PC-3 (cell line): ENCODE results near the gene AHCYL1. TPM values are rescaled to one million over a fixed set of nuclear protein-coding genes. Genes with fewer than 3 reads are reported as not detected.

Experiments used
- ATAC-seq: fragments of 200-7000 bp; cut with Tn5 transposase; 2 replicates; pipeline ENCODE4 v1.9.1; 2020; ENCODE audit warnings: mild to moderate bottlenecking, moderate library complexity
- BruUV-seq: library from RNA; stranded (reverse); fragments of 400-500 nt; replicated peaks from 2 replicates; lab custom pipeline; 2021; lab: Mats Ljungman, UMichigan
- CTCF ChIA-PET: fragments of 300-600 bp; sonication (Branson Sonifier 250); formaldehyde crosslinking; loops from one replicate; lab custom pipeline; 2022; ENCODE audit warnings: antibody characterized with exemption; lab: Charles Lee
- POLR2A ChIA-PET: fragments of 300-600 bp; sonication (Branson Sonifier 250); formaldehyde crosslinking; loops from one replicate; lab custom pipeline; 2022; ENCODE audit warnings: antibody characterized with exemption; ENCODE audit not compliant: unreplicated experiment; lab: Charles Lee
- DNase-seq: peaks from one replicate; pipeline ENCODE4 v3.0.0-alpha.2; 2015
- H2AFZ ChIP-seq: fragments of 300-600 bp; sonication (generic); 2 replicates; pipeline ENCODE4 v1.6.0; 2016; ENCODE audit warnings: antibody characterized with exemption, low read length
- H3F3A ChIP-seq: fragments of 300-600 bp; sonication (generic); one replicate; pipeline ENCODE4 v1.6.0; 2017; ENCODE audit warnings: antibody characterized with exemption, low read length, control low read depth, mild to moderate bottlenecking; ENCODE audit not compliant: unreplicated experiment
- H3K27ac ChIP-seq: fragments of 300-600 bp; sonication (generic); 2 replicates; pipeline ENCODE4 v1.5.1; 2016; ENCODE audit warnings: mild to moderate bottlenecking, low read length
- H3K27me3 ChIP-seq: fragments of 300-600 bp; sonication (generic); 2 replicates; pipeline ENCODE4 v1.6.1; 2016; ENCODE audit warnings: low read length, mixed read lengths
- H3K36me3 ChIP-seq: fragments of 300-600 bp; sonication (generic); 2 replicates; pipeline ENCODE4 v1.6.1; 2016; ENCODE audit warnings: low read depth, mixed run types, low read length, mixed read lengths
- H3K4me1 ChIP-seq: fragments of 300-600 bp; sonication (generic); 2 replicates; pipeline ENCODE4 v1.5.1; 2016; ENCODE audit warnings: low read length; ENCODE audit not compliant: insufficient read depth
- H3K4me2 ChIP-seq: fragments of 300-600 bp; sonication (generic); 2 replicates; pipeline ENCODE4 v1.6.0; 2016; ENCODE audit warnings: low read length
- H3K4me3 ChIP-seq: fragments of 300-600 bp; sonication (generic); 2 replicates; pipeline ENCODE4 v1.5.1; 2016; ENCODE audit warnings: mild to moderate bottlenecking, low read length, mixed read lengths
- H3K79me2 ChIP-seq: fragments of 300-600 bp; sonication (generic); 2 replicates; pipeline ENCODE4 v1.6.1; 2017; ENCODE audit warnings: low read length, mixed read lengths
- H3K9ac ChIP-seq: fragments of 300-600 bp; sonication (generic); 2 replicates; pipeline ENCODE4 v1.6.0; 2016; ENCODE audit warnings: mild to moderate bottlenecking, low read length
- H3K9me2 ChIP-seq: fragments of 300-600 bp; sonication (generic); replicated peaks from 2 replicates; pipeline ENCODE4 v1.6.1; 2016; ENCODE audit warnings: mixed run types, low read length, mixed read lengths
- H3K9me3 ChIP-seq: fragments of 300-600 bp; sonication (generic); 2 replicates; pipeline ENCODE4 v1.6.1; 2016; ENCODE audit warnings: low read length, mixed read lengths
- H4K20me1 ChIP-seq: fragments of 300-600 bp; sonication (generic); 2 replicates; pipeline ENCODE4 v1.6.1; 2016; ENCODE audit warnings: low read length, mixed read lengths
- CTCF ChIP-seq: fragments of 300-600 bp; sonication (generic); conservative IDR thresholded peaks from 2 replicates; pipeline ENCODE4 v1.5.1; 2017; ENCODE audit warnings: antibody characterized with exemption, low read depth, mild to moderate bottlenecking, low read length
- EZH2 ChIP-seq: fragments of 300-600 bp; sonication (generic); IDR thresholded peaks from one replicate; pipeline ENCODE4 v1.6.1; 2017; ENCODE audit warnings: antibody characterized with exemption, mild to moderate bottlenecking, low read length; ENCODE audit not compliant: unreplicated experiment
- EZH2phosphoT487 ChIP-seq: fragments of 300-600 bp; sonication (generic); IDR thresholded peaks from 2 replicates; pipeline ENCODE4 v1.6.1; 2018; ENCODE audit warnings: mild to moderate bottlenecking, antibody characterized with exemption, low read length, borderline replicate concordance
- intact Hi-C: fragments of 100-400 bp; cut with micrococcal nuclease; formaldehyde crosslinking; loops from 2 replicates; pipeline ENCODE4 v1.9.0; 2023
- total RNA-seq: library from RNA; depleted of rRNA; stranded (reverse); fragments of >200 nt; gene quantifications from 2 replicates; pipeline ENCODE4 v1.2.3, GENCODE V29; 2014

AHCYL1 gene
- total RNA-seq, 1 experiment from 2014 or later, result 35.8 TPM

- intact Hi-C loops, result no loop called here
- peak overlapping the region; percentile 28; the same call in 1 of the 2 replicates for H3K27ac ChIP-seq
Observed at GRCh38 chr1:109978761-109979488, 5.6 kb upstream of the AHCYL1 start.

GRCh38 chr1:109979489-109980091 is 5.0 kb upstream of the AHCYL1 start:
- peak; percentile 57 for DNase-seq
- H3F3A ChIP-seq, result no peaks in the 10 kb centered on the region
- H4K20me1 ChIP-seq, result no peaks in the 10 kb centered on the region
- H3K9ac ChIP-seq, result no peak overlapping the region
- BruUV-seq, result no TSS peak
- H3K36me3 ChIP-seq, result no peaks in the 10 kb centered on the region
- ATAC-seq, result 0 out of 2 replicates have a peak, but pooled peaks have one; percentile 10
- intact Hi-C loops, result loop anchor here (2.0 to 5.0 kb wide), 4 partner anchors 19 to 432 kb away; partner anchors contain the start of genes CSF1 and GNAI3
- TF ChIP-seq EZH2phosphoT487, result no peak
- TF ChIP-seq EZH2, result no peak
- no peak for TF ChIP-seq CTCF
- 0 out of 2 replicates have a peak overlapping the region, but pooled peaks have one; percentile 24 for H2AFZ ChIP-seq
- no peaks in the 10 kb centered on the region for H3K79me2 ChIP-seq
- H3K27ac ChIP-seq, result peak overlapping the region; percentile 28
- H3K4me1 ChIP-seq, result peaks cover 55% of the 10 kb centered on the region
- ChIA-PET POLR2A (interaction anchor here (0.6 kb wide), 2 partner anchors 40 to 938 kb away, joined by 3 to 11 read pairs; no protein-coding TSS in a partner anchor), CTCF (interaction anchor here (1.3 to 1.6 kb wide), 2 partner anchors 203 to 205 kb away, joined by 3 to 4 read pairs; no protein-coding TSS in a partner anchor)
- no peak overlapping the region for H3K4me3 ChIP-seq
- H3K9me3 ChIP-seq, result no peaks in the 10 kb centered on the region
- H3K4me2 ChIP-seq, result peak overlapping the region; percentile 51
- no peaks in the 10 kb centered on the region for H3K9me2 ChIP-seq
- H3K27me3 ChIP-seq, result no peaks in the 10 kb centered on the region

More at GRCh38 chr1:109978761-109979488, 5.6 kb upstream of the AHCYL1 start:
- DNase-seq, result no peak
- Histone ChIP-seq H3K9ac (no peak overlapping the region), H3K9me3 (no peaks in the 10 kb centered on the region), H3K4me3 (no peak overlapping the region), H3K4me2 (0 out of 2 replicates have a peak overlapping the region, but pooled peaks have one; percentile 51), H3K27me3 (no peaks in the 10 kb centered on the region), H4K20me1 (no peaks in the 10 kb centered on the region), H3K79me2 (no peaks in the 10 kb centered on the region), H2AFZ (no peak overlapping the region), H3K9me2 (no peaks in the 10 kb centered on the region), H3F3A (no peaks in the 10 kb centered on the region), H3K4me1 (peaks cover 50% of the 10 kb centered on the region), H3K36me3 (no peaks in the 10 kb centered on the region)
- no peak for ATAC-seq
- ChIA-PET CTCF (interaction anchor here (0.6 to 1.3 kb wide), 2 partner anchors 202 to 339 kb away, joined by 3 read pairs; no protein-coding TSS in a partner anchor), POLR2A (interaction anchor here (0.6 kb wide), 1 partner anchor 41 kb away, joined by 3 read pairs; no protein-coding TSS in a partner anchor)
- TF ChIP-seq EZH2phosphoT487 (no peak), CTCF (no peak), EZH2 (no peak)
- BruUV-seq, result no TSS peak
